SU-DHL-6 (cell line): ENCODE data around the gene TNS3.

Experiments used
- EZH2phosphoT487 ChIP-seq: fragments of 200-600 bp; sonication (generic), shearing (Covaris generic); conservative IDR thresholded peaks from 2 replicates; pipeline ENCODE4 v1.6.1; 2018; ENCODE audit warnings: mild to moderate bottlenecking, antibody characterized with exemption, low read length, moderate library complexity, mixed read lengths
- TF ChIP-seq, protein P1 (sequence below): fragments of 200-600 bp; sonication (generic); IDR thresholded peaks from one replicate; pipeline ENCODE4 v1.5.1; 2017; ENCODE audit warnings: antibody characterized with exemption, mild to moderate bottlenecking, low read length, moderate library complexity; ENCODE audit not compliant: insufficient read depth, poor library complexity, severe bottlenecking

DNA sequence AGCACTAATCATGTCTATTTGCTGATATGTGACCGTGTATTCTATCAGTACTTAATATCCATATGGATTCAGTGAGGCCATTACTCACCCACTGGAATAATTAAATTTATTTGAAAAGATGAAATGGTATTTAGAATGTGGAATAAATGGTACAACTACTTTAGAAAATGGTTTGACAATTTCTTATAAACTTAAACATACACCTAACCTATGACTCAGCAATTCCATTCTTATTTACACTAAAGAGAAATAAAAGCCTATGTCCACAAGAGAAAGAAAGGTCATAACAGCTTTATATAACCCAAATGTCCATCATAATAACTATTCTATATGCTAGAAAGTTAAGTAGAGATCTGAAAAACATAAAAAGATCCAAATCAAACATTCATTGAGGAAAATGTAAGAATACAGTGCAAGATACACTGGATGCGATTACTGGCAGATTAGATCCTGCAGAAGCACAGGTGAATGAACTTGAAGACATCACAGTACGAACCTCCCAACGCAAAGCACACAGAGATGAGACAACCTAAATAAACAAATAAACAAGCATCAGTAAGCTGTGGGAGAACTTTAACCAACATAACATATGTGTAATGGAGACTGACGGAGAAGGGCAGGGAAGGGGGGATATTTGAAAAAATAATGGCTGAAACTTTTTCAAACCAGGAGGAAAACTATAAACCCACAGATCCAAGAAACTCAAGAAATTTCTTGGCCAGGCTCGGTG is 51.9 kb downstream of the TNS3 start:
- TF ChIP-seq, protein P1, sequence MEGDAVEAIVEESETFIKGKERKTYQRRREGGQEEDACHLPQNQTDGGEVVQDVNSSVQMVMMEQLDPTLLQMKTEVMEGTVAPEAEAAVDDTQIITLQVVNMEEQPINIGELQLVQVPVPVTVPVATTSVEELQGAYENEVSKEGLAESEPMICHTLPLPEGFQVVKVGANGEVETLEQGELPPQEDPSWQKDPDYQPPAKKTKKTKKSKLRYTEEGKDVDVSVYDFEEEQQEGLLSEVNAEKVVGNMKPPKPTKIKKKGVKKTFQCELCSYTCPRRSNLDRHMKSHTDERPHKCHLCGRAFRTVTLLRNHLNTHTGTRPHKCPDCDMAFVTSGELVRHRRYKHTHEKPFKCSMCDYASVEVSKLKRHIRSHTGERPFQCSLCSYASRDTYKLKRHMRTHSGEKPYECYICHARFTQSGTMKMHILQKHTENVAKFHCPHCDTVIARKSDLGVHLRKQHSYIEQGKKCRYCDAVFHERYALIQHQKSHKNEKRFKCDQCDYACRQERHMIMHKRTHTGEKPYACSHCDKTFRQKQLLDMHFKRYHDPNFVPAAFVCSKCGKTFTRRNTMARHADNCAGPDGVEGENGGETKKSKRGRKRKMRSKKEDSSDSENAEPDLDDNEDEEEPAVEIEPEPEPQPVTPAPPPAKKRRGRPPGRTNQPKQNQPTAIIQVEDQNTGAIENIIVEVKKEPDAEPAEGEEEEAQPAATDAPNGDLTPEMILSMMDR, result no peak
- no peak for TF ChIP-seq EZH2phosphoT487
